ENCODE measurements around the gene NIM1K.
"Not testable (repeated sequence)": the region's sequence is repeated elsewhere in the genome, so short reads cannot be mapped to it uniquely, and the experiment has no call there.

NIM1K gene

DNA sequence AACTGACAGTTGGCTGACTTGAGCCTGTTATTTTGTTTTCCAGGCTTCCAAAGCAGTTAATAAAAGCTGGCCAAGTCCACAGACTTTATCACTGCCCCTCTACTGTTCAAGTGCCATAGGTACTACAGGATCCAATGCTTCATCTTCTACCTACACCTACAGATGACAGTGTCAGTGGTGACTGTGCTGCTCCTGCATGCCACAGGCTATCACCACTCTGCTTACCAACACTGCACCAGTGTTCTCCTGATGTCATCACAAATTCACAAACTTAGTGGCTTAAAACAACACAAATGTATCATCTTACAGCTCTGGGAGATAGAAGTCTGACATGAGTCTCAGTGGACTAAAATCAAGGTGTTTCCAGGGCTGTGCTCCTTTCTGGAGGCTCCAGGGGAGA lies 94.6 kb downstream of the NIM1K start:
- no peak for DNase-seq

DNA sequence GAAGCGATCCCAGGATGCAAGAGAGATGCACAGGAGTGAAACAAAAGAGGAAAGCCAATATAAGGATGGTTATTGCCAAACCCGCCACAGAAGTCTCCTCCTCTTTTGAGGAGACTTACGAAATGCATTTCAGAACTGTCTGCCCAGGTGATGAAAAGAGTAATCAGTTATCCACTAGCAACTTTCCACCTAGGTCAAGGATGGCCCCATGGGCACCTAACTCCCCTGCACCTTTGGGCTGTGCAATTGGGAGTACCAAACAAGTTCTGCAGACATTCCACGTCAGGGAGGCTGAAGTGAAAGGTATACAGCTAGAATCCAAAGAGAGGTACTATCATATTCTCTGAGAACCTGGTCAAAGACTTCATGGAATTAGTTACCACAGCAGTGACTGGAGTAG lies 95.5 kb downstream of the NIM1K start:
- no peak for DNase-seq

DNA sequence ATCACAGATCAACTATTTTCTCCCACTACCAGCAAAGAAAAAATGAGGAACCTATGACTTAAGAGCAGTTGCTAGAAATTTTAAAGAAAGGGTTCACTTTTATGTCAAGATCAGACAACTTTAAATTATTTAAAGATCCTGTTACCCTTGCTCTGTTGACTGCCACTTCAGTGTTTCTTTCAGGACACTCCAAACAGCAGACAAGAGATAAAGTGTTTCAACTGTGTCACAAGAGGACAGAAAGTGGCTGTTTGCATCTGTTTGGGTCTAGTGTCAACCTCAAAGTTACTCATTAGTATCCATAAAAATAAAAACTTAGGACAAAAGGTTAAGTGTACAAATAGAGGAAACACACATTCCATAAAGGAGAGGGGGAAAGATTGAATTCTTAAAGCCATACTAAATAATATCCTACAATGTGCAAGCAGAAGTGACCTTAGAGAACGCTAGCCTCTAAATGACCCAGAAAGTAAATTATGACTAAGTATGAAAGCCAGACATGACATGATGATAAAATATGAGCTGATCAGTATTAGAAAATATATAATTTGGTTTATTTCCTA lies 96.3 kb downstream of the NIM1K start:
- DNase-seq, result no peak

DNA sequence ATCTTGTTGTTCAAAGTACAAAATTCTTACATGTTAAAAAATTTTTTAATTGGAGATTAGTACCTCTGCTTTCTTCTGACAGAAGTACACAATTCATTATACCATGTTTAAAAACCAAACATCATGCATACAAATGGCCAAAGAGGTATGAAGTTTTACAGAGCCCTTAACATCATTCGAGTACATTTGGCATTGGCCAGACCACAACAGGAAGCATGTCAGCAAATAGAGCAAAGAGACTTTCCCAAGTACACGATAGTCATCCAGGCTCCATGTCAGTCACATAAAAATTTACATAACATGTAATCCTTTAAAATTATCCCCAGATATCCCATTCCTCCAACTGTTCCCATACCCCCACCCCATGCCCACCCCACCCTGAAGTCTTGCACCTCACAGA lies 98.7 kb downstream of the NIM1K start:
- DNase-seq, result no peak

DNA sequence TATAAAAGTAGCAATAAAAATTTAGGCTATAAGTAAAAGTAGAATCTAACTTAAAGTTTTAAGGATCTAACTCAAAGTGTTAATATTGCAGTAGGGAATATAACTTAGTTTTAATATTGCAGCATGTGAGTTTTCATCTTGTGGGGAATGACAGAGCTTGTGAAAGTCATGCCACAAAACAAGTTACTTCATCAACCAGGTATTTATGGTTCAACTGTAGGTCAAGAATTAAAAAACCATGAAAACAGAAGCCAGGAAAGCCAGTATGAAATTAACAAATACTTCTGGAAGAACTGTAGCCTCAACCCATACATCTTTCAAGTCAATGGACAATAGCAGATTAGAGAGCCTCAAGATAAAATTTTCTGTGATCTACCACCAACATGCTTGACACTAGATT lies 102.2 kb downstream of the NIM1K start:
- DNase-seq, result no peak

DNA sequence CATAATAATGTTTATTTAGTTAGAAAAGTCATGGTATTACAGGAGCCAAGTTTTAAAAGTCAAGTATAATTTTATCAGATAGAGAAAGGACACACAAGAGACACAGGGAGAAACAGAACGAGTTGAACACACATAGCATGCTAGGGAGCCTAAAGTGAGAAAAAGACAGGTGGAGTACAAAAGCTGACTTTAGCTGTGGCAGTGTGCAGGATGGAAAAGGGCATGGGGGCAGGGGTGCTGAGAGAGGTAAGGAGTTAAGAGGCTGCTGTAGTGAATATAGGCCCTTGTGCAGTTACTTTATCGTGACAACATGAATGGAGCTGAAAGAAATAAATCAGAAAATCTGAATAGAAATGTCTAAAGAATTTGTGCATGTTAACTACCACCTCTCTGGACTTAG lies 103.2 kb downstream of the NIM1K start:
- no peak for DNase-seq

DNA sequence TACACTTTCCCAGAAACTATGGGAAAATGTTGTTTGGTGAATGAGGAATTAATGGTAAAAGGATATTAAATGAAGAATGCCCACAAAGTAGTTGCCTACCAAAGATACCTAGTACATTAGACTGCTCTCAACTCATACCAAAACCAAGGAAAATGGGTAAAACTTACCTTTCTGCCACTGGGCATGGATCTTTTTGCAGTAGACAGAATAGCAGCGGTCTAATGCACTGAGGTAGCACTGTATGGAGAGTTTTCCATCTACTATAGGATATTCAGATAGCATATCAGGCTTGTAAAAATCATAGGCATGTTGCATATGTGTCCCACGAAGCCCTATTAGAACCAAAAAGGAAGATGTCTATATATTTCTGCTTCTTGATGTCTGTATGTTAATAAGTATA lies 104.8 kb downstream of the NIM1K start:
- no peak for DNase-seq

DNA sequence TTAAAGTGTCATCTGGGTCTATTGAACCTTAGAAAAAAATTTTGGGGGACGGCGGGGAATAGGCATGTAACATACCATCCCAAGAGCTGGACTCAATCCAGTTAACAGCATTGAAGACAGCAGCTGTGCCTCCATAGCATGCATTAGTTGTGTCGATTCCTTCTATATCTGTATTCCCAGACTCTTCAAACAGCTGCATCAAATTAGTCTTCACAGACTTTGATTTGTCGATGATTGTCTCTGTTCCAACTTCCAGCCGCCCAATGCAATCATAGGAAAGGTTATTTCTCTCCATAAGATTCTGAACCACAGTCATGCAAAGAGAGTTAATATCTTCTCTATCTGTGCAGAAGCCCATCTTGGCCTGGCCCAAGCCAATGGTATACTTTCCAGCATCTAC lies 106.4 kb downstream of the NIM1K start:
- no peak for DNase-seq

DNA sequence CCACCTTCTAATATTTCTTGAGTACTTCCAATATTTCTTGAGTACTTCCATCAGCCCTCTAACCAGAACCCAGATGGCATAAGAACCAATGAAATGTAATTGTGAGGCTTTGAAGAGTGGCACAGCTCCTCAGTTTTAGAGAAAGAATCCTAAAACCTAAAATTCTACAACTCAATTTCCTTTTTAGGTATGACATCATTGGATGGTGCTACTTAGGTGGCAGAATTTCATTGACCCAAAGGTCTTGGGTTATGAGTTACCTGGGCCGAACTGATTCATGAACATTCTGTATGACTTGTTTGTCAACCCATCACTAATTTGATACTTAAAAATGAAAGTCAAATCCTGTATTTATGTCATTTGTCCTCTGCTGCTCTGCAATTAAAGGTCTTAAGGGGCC lies 108.1 kb downstream of the NIM1K start:
- no peak for DNase-seq

DNA sequence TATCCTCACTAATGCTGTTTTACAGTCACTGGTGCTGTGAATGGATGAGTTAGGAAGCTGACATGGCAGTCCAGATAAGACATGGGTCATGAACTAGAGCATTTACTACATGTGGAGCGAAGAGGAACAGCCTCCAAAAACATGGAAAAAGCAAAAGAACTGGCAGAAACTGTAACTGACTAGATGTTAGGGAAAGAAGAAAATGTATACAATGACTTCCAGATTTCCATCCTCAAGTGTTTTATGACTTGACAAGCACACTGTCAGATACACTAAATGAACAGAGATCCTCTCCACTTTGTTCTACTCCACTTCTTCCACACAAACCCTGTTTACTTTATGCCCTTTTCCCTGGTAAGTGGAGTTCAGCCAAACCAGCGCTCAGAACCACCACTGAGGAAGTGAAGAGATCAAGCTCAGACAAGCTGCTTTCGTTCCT lies 109.6 kb downstream of the NIM1K start:
- peak in 1 of 3 experiments; percentile 88 for DNase-seq

DNA sequence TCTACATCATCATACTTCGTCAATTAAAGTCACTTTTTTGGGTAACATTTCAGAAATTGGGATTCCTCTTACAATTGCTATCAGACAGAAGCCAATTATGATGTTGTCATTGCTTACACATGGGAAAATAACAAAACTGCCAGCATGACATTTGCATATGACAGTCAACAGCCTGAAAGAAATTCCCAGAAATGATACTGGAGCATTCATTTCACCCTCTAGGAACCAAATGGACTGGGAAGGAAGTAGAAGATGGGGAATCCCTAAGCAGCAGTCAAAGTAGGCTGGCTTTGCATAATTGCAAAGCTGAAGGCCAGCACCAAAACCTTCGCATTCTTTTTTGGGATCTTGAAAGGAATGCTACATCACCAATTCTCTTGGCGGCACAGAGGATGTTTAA lies 110.5 kb downstream of the NIM1K start:
- no peak for DNase-seq

DNA sequence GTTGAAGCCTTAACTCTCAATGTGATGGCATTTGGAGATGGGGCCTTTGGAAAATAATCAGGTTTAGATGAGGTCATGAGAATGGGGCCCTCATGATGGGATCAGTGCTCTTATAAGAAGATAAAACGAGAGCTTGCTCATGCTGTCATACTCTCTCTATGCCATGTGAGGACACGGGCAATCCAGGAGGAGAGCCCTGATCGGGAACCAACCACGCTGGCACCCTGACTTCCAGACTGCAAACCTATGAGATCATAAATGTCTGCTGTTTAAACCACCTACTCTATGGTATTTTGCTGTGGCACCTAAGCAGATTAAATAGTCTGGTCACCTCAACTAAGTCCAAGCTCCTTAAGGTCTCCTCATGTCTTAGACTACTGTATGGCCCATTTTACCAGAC lies 111.2 kb downstream of the NIM1K start:
- DNase-seq, result no peak

DNA sequence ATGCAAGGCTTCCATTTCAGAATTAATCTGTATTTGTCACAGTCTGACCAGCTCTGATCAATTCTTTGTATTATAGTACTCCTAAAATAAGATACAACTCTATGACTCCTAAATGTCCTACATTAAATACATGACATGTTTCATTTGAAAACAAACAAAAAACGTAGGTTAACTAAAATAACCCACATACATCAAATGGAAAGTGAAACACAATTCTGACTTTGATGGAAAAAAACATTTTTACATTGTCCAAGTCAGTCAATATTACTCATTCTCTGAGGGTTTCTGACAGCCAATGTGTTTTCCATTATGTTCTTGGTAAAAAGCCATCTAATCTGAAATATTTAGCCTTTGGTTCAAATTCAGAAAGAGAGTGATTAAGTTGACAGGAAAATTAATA lies 112.5 kb downstream of the NIM1K start:
- DNase-seq, result no peak

DNA sequence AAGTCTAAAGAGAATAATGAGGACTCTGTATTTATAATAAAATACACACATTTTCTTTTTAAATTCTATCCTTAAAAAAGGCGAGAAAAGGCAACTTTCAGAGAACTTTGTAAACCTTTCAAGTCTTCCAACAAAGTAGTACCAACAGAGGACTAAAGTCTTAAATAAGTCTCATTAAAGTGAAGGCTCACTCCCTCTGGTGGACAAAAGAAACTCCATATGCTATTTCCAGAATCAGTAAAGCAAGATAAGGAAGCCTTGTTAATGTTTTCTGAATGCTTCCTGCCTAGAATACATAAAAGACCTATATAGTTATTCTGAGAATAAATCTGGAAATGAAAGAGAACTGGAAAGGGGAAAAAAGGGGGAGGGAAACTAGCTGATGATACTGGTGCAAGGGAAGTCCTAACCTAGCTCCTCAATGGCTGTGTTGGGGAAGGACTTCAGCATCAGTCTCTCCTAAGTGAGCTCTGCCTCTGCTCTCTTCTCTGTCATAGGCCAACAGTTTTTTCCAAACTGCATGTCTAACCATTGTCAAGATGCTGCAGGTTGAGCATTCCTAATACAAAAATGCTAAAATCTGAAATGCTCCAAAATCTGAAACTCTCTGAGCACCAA lies 114.0 kb downstream of the NIM1K start:
- peak; percentile 28 to 77 (median 74) for DNase-seq

DNA sequence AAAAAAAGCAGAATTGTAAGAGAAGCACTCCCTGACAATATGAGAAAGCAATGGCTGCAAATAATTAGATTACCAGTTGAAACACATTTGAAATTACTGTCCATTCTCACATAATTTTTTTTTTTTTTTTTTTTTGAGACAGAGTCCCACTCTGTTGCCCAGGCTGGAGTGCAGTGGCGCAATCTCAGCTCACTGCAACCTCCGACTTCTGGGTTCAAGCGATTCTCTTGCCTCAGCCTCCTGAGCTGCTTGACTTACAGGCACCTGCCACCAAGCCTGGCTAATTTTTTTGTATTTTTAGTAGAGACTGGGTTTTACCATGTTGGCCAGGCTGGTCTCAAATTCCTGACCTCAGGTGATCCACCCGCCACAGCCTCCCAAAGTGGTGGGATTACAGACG lies 114.9 kb downstream of the NIM1K start:
- DNase-seq, result not testable (repeated sequence)

DNA sequence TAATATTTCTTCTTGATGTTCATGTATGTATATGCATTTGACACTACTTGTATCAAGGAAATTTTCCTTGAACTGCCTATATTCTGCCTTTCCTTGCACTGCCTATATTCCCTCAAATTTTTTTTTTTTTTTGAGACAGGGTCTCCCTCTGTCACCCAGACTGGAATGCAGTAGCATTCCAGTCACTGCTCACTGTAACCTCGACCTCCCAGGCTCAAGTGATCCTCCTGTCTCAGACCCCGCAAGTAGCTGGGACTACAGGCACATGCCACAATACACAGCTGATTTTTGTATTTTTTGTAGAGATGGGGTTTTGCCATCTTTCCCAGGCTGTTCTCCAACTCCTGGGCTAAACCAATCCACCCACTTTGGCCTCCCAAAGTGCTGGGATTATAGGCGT lies 117.1 kb downstream of the NIM1K start:
- DNase-seq, result no peak

DNA sequence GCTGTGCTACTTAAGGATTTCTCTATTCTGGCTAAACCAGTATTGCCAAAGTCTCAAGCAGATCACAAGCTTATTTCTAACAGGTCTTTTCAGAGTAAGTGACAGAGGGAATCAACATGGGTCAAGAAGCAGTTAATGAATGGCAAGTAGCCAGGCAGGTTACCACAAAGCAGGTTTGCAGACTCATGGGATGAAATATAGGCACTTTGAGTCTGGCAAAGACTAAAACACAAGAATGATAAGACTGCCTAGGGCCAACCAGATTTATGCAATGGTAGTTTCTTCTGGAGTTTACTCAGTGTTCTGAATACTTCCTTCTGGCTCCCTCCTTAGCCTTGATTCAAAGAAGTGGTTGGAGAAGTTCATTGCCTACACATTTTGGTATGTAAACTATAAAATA lies 117.6 kb downstream of the NIM1K start:
- DNase-seq, result no peak

DNA sequence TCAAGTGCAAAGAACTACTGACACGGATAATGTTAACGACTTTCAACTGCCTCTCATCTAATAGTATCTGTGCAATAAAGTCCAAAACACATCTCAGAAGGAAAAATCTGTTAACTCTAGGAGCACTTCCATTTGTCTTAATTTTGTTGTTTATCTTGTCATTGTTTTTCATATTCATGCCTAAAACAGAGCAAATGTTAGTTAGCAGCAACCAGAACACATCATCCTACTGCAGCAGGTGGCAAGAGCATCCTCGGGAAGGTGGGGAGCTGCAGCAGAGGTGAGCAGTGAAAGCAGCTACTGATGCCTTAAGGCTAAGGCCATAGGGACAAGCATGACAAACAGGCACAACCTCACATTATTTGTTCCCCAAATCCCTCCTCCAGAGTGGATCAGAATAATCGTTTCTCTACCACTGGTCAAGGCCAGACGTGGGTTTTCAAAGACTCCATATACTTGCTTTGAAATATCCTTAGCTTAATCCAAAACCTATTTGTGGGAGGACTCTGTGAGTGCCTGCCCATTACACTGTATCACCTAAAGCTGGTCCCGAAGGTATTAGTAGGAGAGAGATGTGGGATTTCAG lies 120.1 kb downstream of the NIM1K start:
- DNase-seq, result peak in 2 of 3 experiments; percentile 35 to 64

DNA sequence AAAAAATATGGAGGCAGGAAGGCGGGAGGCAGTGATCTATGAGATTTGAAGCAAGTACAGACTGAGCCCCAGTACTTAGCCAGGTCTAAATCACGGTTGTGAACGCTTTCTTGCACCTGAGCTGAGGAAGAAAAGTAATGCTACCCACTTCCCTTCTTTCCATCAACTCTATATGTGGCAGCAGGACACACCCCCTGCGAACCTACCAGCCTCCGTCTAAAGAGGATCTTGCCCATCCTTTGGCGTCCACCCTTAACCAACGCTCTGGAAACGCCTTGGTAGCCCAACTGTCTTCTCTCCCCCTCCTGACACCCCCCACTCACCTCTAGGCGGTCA lies 120.6 kb downstream of the NIM1K start:
- DNase-seq, result no peak

DNA sequence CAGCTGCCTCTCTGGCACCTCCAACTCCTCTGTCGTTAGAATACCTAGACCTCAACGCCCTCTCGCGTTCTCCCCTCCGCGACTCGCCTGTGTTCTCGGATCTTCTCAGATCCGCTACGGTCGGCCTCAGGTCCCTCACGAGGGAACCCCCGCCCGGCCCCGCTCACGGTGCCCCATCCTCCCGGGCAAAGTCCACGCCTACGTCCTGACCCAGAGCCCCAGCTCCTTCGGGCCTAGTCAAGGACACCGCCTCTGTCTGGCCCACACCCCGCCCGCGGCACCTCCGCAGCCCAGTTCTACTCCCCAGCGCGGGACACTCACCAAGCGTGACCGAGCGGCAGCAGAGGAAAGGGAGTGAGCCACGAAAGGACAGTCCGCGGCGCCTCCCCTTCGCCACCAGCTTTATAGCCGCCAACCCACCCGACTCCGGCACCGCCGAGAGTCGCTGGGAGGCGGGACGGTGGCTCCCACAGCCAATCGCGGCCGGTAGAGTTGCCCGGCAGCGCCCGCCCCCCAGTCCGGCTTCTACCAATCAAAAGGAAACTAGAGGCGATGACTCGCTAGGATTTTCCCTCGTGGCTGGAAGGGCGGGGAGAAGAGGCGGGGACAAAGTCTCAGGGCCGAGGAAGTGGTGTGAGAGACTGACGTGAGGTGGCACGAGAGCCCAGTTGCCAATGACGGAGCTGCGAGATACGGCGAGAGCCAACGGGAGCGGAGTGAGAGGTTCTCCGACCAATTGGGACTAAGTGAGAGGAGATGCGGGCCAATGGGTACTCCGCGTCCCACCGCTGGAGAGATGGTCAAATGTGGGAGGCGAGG lies 121.2 kb downstream of the NIM1K start, which contains the start of gene HMGCS1:
Gene HMGCS1 (minus strand): TSS at position 378 of the 819 bp plus-strand sequence. CDS start 14,447 bp downstream, outside the sequence.
- peak; percentile 100 for DNase-seq

DNA sequence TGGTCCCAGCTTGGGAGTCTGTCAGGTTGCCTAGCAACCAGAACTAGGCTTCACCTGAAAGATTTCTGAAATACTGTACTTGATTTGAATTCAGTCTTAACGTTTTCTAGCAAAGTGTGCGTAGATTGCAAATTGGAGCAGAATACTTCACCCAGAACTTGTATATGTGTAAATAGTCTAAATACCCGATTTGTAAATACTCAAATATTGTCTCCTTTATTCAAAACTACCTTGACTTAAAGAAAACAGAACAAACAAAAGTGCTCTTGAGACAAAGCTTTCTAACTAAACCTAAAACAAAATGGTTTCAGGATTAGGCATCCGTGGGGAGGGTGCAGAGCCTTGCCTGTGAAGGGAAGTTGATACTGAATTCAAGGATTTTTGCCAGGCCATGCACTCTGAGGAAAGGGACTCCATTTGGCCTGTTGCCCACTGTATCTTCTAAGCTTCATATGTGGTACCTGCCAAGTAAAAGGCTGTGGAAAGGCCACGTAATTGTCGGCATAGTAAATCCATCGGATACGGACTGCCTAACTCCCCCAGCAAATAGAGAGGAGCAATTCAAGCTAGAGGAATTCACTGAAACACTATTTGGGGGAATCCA lies 121.9 kb downstream of the NIM1K start:
- DNase-seq, result peak in 1 of 3 experiments; percentile 62

DNA sequence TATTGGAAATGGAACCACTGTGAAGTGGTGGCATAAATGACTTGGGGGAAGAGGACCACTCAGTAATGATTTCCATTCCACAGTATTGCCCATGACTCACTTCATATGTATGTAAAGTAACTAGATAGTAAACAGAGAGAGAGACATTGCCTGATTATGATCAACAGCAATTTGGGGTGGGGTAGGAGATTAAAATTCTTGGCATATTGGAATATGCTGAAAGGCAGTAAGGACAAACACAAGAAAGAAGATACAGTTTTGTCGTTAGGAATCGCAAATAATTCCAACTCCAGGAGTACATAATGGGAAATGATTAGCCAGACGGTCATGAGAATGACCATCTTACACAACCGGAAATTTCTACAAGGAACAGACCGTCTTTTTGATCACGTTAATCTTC lies 122.7 kb downstream of the NIM1K start:
- DNase-seq, result no peak

DNA sequence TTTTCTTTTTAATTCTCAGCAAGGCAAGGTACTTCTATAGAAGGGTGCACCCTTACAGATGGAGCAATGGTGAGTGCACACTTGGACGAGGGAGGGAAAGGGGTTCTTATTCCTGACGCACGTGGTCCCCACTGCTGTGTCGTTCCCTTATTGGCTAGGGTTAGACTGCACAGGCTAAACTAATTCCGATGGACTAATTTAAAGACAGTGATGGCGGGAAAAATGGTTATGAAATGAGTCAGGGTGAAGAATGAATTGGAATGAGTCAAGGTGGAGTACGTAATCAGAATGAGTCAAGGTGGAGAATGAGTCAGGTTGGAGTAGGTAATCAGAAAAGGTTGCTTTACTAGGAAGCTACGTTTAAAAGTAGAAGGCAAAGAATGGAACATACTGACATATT lies 123.2 kb downstream of the NIM1K start:
- DNase-seq, result no peak

DNA sequence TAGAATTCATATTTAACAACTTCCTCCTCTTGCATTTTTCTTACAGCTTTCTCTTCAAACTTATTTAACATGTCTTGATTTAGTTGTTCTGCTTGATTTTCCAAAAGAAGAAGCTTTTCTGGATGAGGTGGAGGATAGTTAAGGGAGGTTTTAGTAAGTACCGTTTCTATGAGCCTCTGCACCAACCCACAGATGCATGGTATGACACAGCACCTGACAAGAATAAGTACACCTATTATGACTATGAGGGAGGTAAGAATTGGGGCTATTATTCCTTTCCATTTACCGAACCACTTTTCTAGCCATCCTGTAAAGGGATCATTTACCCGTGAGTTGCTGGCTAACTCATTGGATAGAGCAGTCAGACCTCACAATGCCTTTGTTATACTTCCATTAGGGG lies 123.7 kb downstream of the NIM1K start:
- no peak for DNase-seq
